K562 (cell line): Measurements from ENCODE around the gene TIMP2. TPM values are rescaled to one million over a fixed set of nuclear protein-coding genes. Genes with fewer than 3 reads are reported as not detected.

ENCODE experiments used
- ARID1B ChIP-seq: fragments of 450-650 bp; IDR thresholded peaks from 2 replicates; pipeline ENCODE4 v1.6.1; 2016; ENCODE audit warnings: antibody characterized with exemption, mild to moderate bottlenecking, inconsistent platforms
- ESRRB ChIP-seq: fragments of 250-450 bp; sonication (Bioruptor Pico); IDR thresholded peaks from 2 replicates; pipeline ENCODE4 v1.5.0; 2020; ENCODE audit warnings: mild to moderate bottlenecking, moderate library complexity, borderline replicate concordance
- ETV6 ChIP-seq, 3 experiments: fragments of 150-350 bp in 1 of 3; sonication (generic) in 1 of 3; formaldehyde crosslinking in 1 of 3; IDR thresholded peaks; 2 replicates each; pipeline versions ENCODE4 v1.6.1 to v1.8.0; 2014 to 2022; ENCODE audit warnings: borderline replicate concordance in 2 of 3, low read depth in 2 of 3, antibody characterized with exemption in 1 of 3, low read length in 1 of 3, mild to moderate bottlenecking in 1 of 3, missing genetic modification reagents in 1 of 3
- FOXM1 ChIP-seq, 2 experiments: fragments of 450-650 bp in 1 of 2; sonication (generic) in 1 of 2; formaldehyde crosslinking in 1 of 2; IDR thresholded peaks; 2 replicates each; pipeline versions ENCODE4 v1.6.1 to v1.9.0; 2017 to 2022; ENCODE audit warnings: low read depth in 2 of 2, mild to moderate bottlenecking in 2 of 2, missing genetic modification reagents in 1 of 2, moderate library complexity in 1 of 2
- RCOR1 ChIP-seq, 2 experiments: IDR thresholded peaks; 2 replicates each; pipeline ENCODE4 v1.6.1; 2012; ENCODE audit warnings: low read depth in 2 of 2, low read length in 2 of 2, borderline replicate concordance in 1 of 2, improper control_type of control experiment in 1 of 2
- SUPT5H ChIP-seq: fragments of 450-650 bp; IDR thresholded peaks from 2 replicates; pipeline ENCODE4 v1.6.1; 2016
- TCF3 ChIP-seq: sonication (generic); formaldehyde crosslinking; IDR thresholded peaks from 2 replicates; pipeline ENCODE4 v1.4.0; 2020; ENCODE audit warnings: mild to moderate bottlenecking, missing genetic modification reagents
- ZEB2 ChIP-seq: fragments of 450-650 bp; IDR thresholded peaks from 2 replicates; pipeline ENCODE4 v1.6.1; 2016
- ZNF23 ChIP-seq: fragments of 250-450 bp; sonication (Bioruptor Pico); IDR thresholded peaks from 2 replicates; pipeline ENCODE4 v1.4.0; 2020; ENCODE audit warnings: mild to moderate bottlenecking
- polyA plus RNA-seq, 8 experiments: library from polyadenylated mRNA; depleted of rRNA in 4 of 8; stranded (reverse) in 5 of 8; unstranded in 3 of 8; fragments of >200 nt; fragmentation: Nextera tagmentation in 2 of 8; fragmentation: Illumina TruSeq in 1 of 8; extraction: Ambion mirVana in 2 of 8; extraction: Trizol in 1 of 8; gene quantifications; 2 replicates each; pipeline versions ENCODE4 v1.2.1 to v1.2.3, GENCODE V29; 2011 to 2014; ENCODE audit warnings: inconsistent platforms in 1 of 8, missing spikeins in 1 of 8
- total RNA-seq, 7 experiments: library from RNA; depleted of rRNA in 6 of 7; stranded (reverse); fragments of >200 nt in 6 of 7; fragmentation: Illumina TruSeq in 2 of 7; extraction: Trizol in 2 of 7; gene quantifications; 2 replicates each; pipeline versions ENCODE4 v1.2.1 to v1.2.3, GENCODE V29; 2011 to 2021; ENCODE audit warnings: low replicate concordance in 1 of 7
- TF ChIP-seq, protein P1 (sequence below), 2 experiments: fragments of 450-650 bp; IDR thresholded peaks; 2 replicates each; pipeline ENCODE4 v1.6.1; 2018; ENCODE audit warnings: mild to moderate bottlenecking in 2 of 2, low read depth in 1 of 2; ENCODE audit not compliant: partially characterized antibody in 2 of 2
- TF ChIP-seq, protein P2 (sequence below): sonication (generic); formaldehyde crosslinking; IDR thresholded peaks from 2 replicates; pipeline ENCODE4 v1.8.0; 2022; ENCODE audit warnings: mild to moderate bottlenecking, missing genetic modification reagents, borderline replicate concordance
- TF ChIP-seq, protein P3 (sequence below): fragments of 450-650 bp; IDR thresholded peaks from 2 replicates; pipeline ENCODE4 v1.6.1; 2018; ENCODE audit not compliant: partially characterized antibody

The TIMP2 gene
- total and polyA plus RNA-seq, 9 of the 15 experiments (the other 6 are each of a cell fraction or from before 2014, with no cell fraction given) = 0.55 TPM; not detected in 8

DNA sequence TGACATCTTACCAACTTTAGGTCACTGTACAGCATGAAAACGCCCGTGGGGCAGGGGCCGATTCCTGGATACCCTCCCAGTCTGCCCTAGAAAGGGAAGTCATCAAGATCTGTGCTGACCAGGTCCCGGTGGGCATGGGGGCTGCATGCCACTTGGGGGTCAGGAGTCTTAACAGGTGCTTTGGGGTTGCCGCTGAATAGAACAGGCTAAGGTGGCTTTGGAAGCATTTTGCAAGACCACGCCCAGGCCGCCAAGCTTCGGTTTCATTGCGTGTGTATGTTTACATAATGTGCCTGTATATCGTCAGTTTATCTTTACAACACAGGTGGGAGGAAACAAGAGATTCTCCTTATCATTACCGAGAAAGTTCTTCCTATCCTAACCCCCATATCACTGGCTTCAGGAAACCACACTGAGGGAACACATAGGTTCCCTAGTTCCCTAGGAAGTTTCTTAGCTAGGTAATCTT lies 71.2 kb downstream of the TIMP2 start (continued):
- TF ChIP-seq ETV6 (IDR thresholded peaks at IDR 0.05; ENCODE audit: borderline replicate concordance in 1 of 2, low read depth in 2 of 2, low read length in 1 of 2) (0 out of 4 replicates have a peak, but pooled peaks of 1 of the 2 experiments have one; percentile 36), ETV6 (CRISPR knock-in tag; IDR thresholded peaks at IDR 0.05; ENCODE audit: borderline replicate concordance) (no peak), ARID1B (peak; percentile 90), ZNF23 (CRISPR knock-in tag) (no peak), TCF3 (CRISPR knock-in tag) (peak; percentile 89), ESRRB (CRISPR knock-in tag) (no peak), ZEB2 (peak; percentile 97), RCOR1 (IDR thresholded peaks at IDR 0.05; ENCODE audit: borderline replicate concordance in 1 of 2, low read depth in 2 of 2, low read length in 2 of 2) (peak in 1 of 2 experiments; percentile 91; a peak in 2 of 4 replicates), FOXM1 (IDR thresholded peaks at IDR 0.05; ENCODE audit: low read depth) (peak; percentile 57; the same call in 1 of the 2 replicates), FOXM1 (CRISPR knock-in tag; IDR thresholded peaks at IDR 0.05; ENCODE audit: low read depth) (no peak), SUPT5H (no peak)
- TF ChIP-seq, protein P1, sequence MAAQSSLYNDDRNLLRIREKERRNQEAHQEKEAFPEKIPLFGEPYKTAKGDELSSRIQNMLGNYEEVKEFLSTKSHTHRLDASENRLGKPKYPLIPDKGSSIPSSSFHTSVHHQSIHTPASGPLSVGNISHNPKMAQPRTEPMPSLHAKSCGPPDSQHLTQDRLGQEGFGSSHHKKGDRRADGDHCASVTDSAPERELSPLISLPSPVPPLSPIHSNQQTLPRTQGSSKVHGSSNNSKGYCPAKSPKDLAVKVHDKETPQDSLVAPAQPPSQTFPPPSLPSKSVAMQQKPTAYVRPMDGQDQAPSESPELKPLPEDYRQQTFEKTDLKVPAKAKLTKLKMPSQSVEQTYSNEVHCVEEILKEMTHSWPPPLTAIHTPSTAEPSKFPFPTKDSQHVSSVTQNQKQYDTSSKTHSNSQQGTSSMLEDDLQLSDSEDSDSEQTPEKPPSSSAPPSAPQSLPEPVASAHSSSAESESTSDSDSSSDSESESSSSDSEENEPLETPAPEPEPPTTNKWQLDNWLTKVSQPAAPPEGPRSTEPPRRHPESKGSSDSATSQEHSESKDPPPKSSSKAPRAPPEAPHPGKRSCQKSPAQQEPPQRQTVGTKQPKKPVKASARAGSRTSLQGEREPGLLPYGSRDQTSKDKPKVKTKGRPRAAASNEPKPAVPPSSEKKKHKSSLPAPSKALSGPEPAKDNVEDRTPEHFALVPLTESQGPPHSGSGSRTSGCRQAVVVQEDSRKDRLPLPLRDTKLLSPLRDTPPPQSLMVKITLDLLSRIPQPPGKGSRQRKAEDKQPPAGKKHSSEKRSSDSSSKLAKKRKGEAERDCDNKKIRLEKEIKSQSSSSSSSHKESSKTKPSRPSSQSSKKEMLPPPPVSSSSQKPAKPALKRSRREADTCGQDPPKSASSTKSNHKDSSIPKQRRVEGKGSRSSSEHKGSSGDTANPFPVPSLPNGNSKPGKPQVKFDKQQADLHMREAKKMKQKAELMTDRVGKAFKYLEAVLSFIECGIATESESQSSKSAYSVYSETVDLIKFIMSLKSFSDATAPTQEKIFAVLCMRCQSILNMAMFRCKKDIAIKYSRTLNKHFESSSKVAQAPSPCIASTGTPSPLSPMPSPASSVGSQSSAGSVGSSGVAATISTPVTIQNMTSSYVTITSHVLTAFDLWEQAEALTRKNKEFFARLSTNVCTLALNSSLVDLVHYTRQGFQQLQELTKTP (IDR thresholded peaks at IDR 0.05; ENCODE audit: low read depth in 1 of 2, partially characterized antibody in 2 of 2) = no peak
- TF ChIP-seq, protein P2, sequence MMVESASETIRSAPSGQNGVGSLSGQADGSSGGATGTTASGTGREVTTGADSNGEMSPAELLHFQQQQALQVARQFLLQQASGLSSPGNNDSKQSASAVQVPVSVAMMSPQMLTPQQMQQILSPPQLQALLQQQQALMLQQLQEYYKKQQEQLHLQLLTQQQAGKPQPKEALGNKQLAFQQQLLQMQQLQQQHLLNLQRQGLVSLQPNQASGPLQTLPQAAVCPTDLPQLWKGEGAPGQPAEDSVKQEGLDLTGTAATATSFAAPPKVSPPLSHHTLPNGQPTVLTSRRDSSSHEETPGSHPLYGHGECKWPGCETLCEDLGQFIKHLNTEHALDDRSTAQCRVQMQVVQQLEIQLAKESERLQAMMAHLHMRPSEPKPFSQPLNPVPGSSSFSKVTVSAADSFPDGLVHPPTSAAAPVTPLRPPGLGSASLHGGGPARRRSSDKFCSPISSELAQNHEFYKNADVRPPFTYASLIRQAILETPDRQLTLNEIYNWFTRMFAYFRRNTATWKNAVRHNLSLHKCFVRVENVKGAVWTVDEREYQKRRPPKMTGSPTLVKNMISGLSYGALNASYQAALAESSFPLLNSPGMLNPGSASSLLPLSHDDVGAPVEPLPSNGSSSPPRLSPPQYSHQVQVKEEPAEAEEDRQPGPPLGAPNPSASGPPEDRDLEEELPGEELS (CRISPR knock-in tag) = no peak
- TF ChIP-seq, protein P3, sequence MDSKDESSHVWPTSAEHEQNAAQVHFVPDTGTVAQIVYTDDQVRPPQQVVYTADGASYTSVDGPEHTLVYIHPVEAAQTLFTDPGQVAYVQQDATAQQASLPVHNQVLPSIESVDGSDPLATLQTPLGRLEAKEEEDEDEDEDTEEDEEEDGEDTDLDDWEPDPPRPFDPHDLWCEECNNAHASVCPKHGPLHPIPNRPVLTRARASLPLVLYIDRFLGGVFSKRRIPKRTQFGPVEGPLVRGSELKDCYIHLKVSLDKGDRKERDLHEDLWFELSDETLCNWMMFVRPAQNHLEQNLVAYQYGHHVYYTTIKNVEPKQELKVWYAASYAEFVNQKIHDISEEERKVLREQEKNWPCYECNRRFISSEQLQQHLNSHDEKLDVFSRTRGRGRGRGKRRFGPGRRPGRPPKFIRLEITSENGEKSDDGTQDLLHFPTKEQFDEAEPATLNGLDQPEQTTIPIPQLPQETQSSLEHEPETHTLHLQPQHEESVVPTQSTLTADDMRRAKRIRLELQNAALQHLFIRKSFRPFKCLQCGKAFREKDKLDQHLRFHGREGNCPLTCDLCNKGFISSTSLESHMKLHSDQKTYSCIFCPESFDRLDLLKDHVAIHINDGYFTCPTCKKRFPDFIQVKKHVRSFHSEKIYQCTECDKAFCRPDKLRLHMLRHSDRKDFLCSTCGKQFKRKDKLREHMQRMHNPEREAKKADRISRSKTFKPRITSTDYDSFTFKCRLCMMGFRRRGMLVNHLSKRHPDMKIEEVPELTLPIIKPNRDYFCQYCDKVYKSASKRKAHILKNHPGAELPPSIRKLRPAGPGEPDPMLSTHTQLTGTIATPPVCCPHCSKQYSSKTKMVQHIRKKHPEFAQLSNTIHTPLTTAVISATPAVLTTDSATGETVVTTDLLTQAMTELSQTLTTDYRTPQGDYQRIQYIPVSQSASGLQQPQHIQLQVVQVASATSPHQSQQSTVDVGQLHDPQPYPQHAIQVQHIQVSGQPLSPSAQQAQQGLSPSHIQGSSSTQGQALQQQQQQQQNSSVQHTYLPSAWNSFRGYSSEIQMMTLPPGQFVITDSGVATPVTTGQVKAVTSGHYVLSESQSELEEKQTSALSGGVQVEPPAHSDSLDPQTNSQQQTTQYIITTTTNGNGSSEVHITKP = peak; percentile 75
